ENCODE measurements around the gene EFNB3.

Gene EFNB3

GRCh38 chr17:7701681-7702080, 3.3 kb upstream of the EFNB3 start:
- no peak for FAIRE-seq

- no peak for FAIRE-seq
These were observed 2.2 kb upstream of the EFNB3 start for GRCh38 chr17:7702776-7703175.

DNA sequence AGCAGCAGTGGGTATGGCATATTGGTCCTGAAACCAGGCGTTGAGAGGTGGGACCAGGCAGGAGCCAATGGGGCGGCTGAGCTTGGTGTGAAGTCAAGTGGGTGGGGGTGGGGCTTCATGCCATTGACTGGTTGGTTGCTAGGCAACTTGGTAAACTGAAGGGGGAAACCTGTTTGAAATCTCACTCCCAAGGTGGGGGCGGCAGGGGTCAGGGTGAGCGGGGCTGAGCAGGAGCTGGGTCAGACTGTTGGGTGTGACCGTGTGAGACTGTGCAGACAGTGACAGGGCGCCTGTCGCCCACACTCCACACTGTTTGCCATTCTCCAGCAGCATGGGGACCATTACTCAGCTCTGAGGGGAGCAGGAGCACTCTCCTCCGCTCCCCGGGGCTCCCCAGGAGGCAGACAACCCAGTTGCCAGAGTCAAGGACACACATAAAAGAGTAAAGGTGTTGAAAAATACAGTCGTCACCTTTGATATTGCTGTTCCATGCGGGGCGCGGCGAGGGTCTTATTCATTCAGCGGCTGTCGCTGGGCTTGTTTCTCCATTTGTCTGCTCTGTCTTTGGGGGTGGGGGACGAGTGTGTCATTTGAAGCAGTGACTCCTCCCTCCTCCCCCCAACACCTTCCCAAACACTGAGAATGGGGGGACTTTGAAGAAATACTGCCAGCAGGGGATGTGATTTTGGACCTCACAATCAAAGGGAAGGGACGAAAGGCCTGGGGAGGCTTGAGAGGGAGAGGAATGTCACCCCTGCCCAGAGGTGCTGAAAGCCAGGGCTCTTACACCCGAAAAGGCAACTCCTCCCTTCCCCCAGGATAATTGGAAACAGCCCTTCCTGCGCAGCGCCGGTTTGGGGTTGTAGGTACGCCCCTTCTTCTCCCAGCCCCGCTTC, 1.2 kb upstream of the EFNB3 start:
- FAIRE-seq = no peak

DNA sequence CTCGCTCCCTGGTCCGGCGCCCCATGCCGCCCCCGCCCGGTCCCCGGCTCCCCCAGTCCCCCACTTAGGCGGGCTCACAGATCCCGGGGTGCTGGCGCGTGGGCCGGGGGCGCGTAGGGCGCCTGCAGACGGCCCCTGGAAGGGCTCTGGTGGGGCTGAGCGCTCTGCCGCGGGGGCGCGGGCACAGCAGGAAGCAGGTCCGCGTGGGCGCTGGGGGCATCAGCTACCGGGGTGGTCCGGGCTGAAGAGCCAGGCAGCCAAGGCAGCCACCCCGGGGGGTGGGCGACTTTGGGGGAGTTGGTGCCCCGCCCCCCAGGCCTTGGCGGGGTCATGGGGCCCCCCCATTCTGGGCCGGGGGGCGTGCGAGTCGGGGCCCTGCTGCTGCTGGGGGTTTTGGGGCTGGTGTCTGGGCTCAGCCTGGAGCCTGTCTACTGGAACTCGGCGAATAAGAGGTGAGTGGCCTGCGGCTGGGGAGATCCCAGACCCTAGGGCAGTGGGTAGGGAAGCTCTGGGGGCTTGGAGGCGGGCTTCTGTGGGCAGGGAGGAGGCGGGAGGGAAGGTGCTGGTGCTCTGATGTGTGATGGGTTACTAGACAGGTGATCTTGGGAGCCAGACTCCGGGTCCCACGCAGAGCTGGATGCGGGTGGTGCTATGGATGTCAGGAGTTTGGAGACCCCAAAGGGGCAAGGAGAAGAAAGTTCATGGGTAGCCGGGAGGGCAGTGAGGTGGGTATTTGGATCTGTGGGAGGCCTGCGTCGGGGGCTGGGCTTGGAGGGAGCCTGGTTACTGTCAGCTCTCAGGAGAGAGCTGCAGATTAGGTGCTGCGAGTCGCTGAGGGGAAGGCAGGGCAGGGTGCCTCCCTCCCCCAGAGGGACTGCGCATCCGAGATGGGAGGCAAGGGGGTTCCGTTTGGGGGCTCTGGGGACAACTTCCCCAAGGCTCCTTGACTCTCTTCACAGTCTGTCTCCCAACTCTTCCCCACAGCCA, 560 bp downstream of the EFNB3 start:
- FAIRE-seq = no peak

GRCh38 chr17:7706631-7707354, 1.8 kb downstream of the EFNB3 start:
- no peak for FAIRE-seq

DNA sequence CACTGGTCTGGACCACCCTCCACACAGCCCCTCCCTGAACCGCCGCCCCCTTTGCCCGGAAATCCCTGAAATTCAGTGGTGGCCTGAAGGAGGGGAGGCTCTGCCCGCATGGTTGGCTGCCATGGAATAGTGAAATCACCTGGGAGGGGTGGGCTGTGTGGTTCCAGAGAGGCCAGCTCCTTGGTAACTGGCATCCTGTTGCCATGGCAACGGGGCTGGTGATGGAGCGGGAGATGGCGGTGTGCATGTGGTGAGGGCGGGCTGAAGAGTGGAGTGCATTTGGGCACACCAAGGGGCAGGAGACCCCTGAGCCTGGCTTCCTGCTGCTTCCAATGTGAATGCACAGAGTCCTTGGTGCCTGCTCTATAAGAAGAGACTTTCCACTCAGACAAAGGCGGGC, 2.4 kb downstream of the EFNB3 start:
- FAIRE-seq = no peak

DNA sequence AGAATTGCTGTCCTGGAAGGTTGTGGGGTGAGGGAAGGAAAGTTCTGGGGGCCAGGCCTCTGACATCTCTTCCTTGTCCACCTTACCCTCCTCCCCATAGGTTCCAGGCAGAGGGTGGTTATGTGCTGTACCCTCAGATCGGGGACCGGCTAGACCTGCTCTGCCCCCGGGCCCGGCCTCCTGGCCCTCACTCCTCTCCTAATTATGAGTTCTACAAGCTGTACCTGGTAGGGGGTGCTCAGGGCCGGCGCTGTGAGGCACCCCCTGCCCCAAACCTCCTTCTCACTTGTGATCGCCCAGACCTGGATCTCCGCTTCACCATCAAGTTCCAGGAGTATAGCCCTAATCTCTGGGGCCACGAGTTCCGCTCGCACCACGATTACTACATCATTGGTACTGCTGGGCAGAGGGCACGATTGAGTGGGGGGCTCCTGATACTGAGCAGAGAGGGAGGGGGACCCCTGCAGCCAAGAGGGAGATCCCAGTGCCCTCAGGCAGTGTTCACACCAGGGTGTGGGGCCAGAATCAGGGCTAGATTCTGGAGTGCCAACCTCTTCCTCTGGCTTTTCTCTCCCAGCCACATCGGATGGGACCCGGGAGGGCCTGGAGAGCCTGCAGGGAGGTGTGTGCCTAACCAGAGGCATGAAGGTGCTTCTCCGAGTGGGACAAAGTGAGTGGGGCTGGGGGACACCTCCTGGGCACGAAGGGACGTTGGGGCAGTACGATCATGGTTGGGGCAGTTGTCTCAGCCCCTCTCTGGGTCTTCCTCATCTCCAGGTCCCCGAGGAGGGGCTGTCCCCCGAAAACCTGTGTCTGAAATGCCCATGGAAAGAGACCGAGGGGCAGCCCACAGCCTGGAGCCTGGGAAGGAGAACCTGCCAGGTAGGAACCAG, 3.1 kb downstream of the EFNB3 start:
- FAIRE-seq = no peak

DNA sequence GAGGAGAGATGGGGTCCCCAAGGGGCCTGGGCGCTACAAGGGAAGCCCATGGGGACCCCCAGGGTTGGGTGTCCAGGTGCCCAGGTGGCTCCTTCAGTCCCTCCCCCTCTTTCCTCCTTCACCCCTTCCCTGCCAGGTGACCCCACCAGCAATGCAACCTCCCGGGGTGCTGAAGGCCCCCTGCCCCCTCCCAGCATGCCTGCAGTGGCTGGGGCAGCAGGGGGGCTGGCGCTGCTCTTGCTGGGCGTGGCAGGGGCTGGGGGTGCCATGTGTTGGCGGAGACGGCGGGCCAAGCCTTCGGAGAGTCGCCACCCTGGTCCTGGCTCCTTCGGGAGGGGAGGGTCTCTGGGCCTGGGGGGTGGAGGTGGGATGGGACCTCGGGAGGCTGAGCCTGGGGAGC, 4.0 kb downstream of the EFNB3 start:
- no peak for FAIRE-seq

DNA sequence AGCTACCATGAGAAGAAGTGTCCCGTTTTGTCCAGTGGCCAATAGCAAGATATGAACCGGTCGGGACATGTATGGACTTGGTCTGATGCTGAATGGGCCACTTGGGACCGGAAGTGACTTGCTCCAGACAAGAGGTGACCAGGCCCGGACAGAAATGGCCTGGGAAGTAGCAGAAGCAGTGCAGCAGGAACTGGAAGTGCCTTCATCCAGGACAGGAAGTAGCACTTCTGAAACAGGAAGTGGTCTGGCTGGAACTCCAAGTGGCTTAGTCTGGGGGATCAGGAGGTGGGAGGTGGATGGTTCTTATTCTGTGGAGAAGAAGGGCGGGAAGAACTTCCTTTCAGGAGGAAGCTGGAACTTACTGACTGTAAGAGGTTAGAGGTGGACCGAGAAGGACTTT, 5.3 kb downstream of the EFNB3 start:
- FAIRE-seq = no peak

- FAIRE-seq = no peak
These were observed 6.2 kb downstream of the EFNB3 start for GRCh38 chr17:7711051-7711755.

DNA sequence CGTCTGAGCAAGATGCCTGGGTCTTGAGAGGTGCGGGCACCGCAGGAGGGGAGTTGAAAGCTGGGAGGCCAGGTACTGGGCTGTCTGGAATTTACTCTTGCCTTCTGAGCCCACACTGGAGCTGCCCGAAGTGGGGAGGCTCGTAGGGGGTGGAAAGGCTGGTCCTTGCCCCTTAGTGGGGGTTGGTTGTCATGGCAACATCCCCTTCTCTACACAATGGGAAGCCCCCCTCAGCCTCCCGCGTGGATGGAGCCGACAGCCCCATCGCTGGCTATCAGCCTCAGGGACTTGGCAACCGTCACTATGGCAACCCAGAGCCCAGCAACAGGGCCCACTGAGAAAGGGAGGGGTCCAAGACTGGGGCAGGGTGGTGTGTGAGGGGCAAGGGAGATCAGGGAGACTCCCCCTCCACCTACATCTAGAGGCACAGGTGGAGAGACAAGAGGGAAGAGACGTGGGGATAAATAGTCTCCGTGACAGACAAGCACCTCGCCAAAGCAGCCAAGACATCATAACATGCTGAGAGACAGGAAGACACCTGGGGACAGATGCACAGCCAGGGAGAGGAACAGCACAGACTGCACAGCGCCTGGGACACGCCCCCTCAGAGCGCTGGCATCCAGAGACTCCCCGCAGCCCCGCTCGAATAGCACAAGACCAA, 7.2 kb downstream of the EFNB3 start:
- FAIRE-seq = no peak

DNA sequence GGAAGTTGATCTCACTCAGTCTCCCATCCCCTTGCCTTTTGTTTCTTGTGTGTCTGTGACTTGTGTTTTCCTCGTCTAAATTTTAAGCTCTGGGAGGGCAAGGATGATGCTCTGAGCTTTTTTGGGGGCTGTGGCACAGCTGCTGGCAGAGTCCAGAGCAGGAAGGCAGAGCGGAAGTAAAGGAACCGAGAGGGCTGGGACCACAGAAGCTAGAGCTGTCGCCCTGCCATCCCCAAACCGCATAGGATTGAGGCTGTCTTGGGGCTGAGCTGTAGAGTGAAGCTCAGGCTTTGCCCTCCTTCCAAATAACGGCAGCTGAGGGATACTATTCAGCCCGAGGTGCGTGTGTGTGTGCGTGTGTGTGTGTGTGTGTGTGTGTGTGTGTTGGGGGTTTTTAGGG, 8.8 kb downstream of the EFNB3 start:
- FAIRE-seq = no peak

- no peak for FAIRE-seq
These were observed 10.0 kb downstream of the EFNB3 start for GRCh38 chr17:7714721-7715594.

DNA sequence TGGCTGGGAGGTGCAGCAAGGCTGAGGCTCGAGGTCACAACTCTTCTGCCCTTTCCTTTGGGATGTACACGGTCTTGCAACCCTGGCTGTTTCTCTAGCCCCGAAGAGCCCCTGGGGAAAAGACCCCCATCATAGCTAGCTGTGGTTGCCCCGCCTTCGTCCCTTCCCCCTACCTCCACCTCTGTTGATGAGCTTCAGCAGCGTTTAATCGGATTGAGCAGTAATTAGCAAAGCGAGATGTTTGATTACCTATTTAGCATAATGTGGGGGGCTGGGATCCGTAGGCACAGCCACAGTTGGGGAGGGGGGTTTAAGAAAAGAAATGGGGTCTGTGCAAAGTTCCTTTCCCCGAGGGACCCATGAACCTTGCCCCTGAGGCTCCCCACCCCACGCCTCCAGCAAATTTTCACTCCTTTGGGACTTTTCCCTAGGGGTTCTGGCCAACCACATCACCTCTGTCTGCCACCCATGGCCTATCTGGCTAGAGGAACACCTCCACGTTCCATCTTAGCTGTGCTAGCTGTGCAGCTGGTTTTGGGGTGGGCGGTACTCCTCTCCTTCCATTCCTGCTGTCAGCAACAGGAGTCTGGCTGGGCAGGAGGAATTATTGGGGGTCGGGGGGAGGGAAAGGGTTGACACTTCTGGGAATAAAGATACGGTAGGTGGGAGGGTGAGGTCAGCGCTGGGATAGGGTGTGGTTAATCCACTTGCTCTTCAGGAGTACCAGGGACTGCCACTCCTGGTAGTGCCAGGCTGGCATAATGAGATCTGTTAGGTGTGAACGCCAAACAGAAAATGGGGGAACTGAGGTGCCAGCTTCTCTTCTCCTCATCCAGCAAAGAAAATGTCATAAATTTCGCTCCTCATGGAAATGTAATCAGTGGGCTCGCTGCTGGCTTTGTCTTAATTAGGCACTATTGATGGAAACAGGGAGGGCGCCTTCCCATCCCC, 11.2 kb downstream of the EFNB3 start:
- no peak for FAIRE-seq

DNA sequence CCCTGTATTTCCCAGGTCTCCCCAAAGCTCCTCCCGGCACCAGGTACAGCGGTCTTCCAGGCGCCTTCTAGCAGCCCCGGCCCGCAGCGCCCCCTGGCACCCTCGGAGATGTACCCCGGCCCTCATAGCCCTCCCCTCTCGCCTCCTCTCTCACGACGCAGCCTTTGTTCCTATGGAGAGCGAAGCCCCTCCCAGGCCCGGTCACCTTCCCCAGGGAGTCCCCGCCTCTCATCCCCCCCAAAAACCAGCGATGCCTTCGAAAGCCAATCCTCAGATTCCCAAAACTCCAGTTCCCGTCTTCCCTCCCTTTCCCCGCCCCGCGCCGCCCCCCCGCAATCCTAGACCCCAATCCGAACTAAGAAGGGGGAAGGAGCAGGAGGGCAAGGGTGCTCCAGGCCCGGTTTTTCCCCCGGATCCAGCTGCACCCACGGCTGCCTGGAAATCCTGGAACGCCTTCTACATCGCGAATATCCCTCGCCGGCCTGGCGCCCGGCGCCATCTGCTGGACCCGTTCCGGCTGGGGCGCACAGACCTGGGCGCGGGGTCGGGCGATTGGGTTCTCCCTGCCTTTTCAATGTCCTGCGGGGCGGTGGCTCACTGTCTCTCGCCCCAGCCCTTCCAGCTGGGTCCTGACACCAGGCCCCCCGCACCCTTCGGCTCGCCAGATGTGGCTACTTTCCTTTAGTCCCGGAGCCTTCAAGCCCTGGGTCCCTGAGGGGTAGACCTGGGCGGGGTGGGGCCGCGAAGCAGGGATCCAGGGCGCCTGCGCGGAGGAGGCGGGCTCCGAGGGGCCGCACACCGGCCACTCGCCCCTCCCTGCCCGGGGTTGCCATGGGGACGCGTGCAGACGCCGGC, 12.1 kb downstream of the EFNB3 start, which contains the start of gene DNAH2:
Gene DNAH2, plus strand, starts transcription at position 844 of the 855 bp plus-strand sequence. CDS start 1,991 bp downstream, outside the sequence.
- no peak for FAIRE-seq

DNA sequence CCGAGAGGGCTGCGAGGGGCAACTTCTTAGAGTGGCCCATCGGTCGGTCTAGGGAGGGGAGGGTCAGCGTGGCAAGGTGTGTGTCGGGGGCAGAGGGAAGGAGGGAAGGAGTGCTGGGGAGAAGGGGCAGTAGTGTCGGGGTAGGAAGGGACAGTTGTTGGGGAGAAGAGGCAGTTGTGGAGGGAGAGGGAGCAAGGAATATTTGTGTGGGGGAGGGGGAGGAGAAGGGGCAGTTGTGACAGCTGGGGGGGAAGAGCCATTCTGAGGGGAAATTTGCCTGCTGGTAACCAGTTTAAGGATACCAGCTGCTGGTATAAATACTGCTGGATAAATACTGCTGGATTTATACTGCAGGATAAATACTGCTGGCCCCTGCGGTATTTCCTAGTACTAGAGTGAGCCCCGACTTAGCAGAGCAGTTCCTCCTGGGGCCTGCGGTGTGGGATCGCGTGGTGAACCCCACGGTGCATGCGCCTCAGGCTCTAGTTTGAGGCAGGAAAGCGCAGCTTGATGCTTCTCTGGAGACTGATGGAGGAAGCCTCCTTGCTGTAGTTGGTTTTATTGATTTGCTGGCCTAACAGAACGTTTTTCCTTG, 12.9 kb downstream of the EFNB3 start:
- FAIRE-seq = no peak

DNA sequence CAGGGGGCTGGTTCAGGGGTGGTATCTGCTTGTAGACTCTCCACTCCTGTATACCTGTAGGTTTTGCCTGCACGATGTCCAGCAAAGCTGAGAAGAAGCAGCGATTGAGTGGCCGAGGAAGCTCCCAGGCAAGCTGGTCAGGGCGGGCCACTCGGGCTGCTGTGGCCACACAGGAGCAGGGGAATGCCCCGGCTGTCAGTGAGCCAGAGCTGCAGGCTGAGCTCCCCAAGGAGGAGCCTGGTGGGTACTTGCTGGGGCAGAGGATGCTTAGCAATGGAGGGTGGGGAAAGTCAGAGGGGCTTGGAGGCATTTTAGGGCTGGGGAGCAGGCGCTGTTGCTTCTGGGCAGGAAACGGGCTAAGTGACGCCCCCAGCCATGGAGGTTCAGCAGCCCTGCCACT, 14.7 kb downstream of the EFNB3 start:
- no peak for FAIRE-seq

Data from endometrium (tissue), 2 donors.